Measurements from ENCODE around the gene TF. TPM values are rescaled to one million over a fixed set of nuclear protein-coding genes. Genes with fewer than 3 reads are reported as not detected.

TF gene
- total and polyA plus RNA-seq, 2 of the 8 experiments (the other 6 are each of a cell fraction or from before 2014, with no cell fraction given): 0.02 to 0.26 TPM

GRCh38 chr3:133825969-133826727, 80.0 kb downstream of the TF start:
- POLR2A ChIA-PET (ENCODE audit: partially characterized antibody): no interaction called here
- no peak for TF ChIP-seq SP2 (IDR thresholded peaks at IDR 0.05; ENCODE audit: low read length)
- TF ChIP-seq BCL11A (IDR thresholded peaks at IDR 0.05; ENCODE audit: low read depth in 2 of 2, low read length in 2 of 2): no peak
- TF ChIP-seq TBP (IDR thresholded peaks at IDR 0.05; ENCODE audit: low read depth, low read length): no peak
- no peak for TF ChIP-seq CHD2 (IDR thresholded peaks at IDR 0.05; ENCODE audit: low read length)
- no peak for TF ChIP-seq RFX5 (IDR thresholded peaks at IDR 0.05; ENCODE audit: borderline replicate concordance, low read depth, low read length)
- no peak for TF ChIP-seq BRCA1 (IDR thresholded peaks at IDR 0.05; ENCODE audit: low read depth, low read length)
- TF ChIP-seq MAFK (IDR thresholded peaks at IDR 0.05; ENCODE audit: low read depth, low read length): no peak
- TF ChIP-seq KDM1A (IDR thresholded peaks at IDR 0.05; ENCODE audit: borderline replicate concordance, low read length): no peak
- TF ChIP-seq TCF12 (IDR thresholded peaks at IDR 0.05; ENCODE audit: low read depth, low read length): no peak
- TF ChIP-seq RBBP5 (IDR thresholded peaks at IDR 0.05; ENCODE audit: borderline replicate concordance, low read depth, low read length): no peak
- no peak for TF ChIP-seq FOSL1 (IDR thresholded peaks at IDR 0.05; ENCODE audit: insufficient read depth, low read depth, low read length)
- TF ChIP-seq CHD1 (IDR thresholded peaks at IDR 0.05; ENCODE audit: low read depth, low read length): no peak
- TF ChIP-seq YY1 (IDR thresholded peaks at IDR 0.05; ENCODE audit: low read depth, low read length): no peak
- no peak for TF ChIP-seq NANOG (IDR thresholded peaks at IDR 0.05; ENCODE audit: insufficient read depth, low read depth, low read length, poor library complexity, severe bottlenecking)

More at GRCh38 chr3:133825969-133826727, 80.0 kb downstream of the TF start:
- CTCF ChIA-PET (ENCODE audit: partially characterized antibody): interaction anchor here (0.9 kb wide), 1 partner anchor 14 kb away, joined by 3 read pairs; no protein-coding TSS in a partner anchor
- no peak overlapping the region for H4K91ac ChIP-seq (replicated peaks; ENCODE audit: insufficient read length, low read length)
- DNase-seq (ENCODE audit: low read depth in 1 of 2, low spot score in 2 of 2): peak in 1 of 2 experiments; percentile 39
- H3K23ac ChIP-seq (ENCODE audit: insufficient read length): no peak overlapping the region
- no peak overlapping the region for H4K8ac ChIP-seq (ENCODE audit: extremely low read depth, insufficient read depth, low read length)
- H3K27me3 ChIP-seq (replicated peaks in 1 of 4; ENCODE audit: control insufficient read depth in 3 of 4, extremely low read depth in 1 of 4, insufficient read depth in 3 of 4, low read length in 3 of 4): no peaks in the 10 kb centered on the region
- H2AK5ac ChIP-seq (ENCODE audit: low read depth, low read length): peak overlapping the region; percentile 47; the same call in 1 of the 2 replicates
- no peak overlapping the region for H4K5ac ChIP-seq (ENCODE audit: insufficient read length, low read depth, low read length)
- H2BK120ac ChIP-seq (replicated peaks; ENCODE audit: low read depth, low read length): no peak overlapping the region
- peaks cover 0 to 3% of the 10 kb centered on the region in 2 experiments for H4K20me1 ChIP-seq (replicated peaks in 1 of 2; ENCODE audit: control insufficient read depth in 1 of 2, insufficient read depth in 2 of 2, low read length in 2 of 2)
- no peak overlapping the region for H3K14ac ChIP-seq (ENCODE audit: insufficient read length)
- no peak overlapping the region for H3K9ac ChIP-seq (replicated peaks in 1 of 4; ENCODE audit: extremely low read depth in 1 of 4, low read depth in 3 of 4, low read length in 3 of 4)
- H3K56ac ChIP-seq (replicated peaks; ENCODE audit: insufficient read length, low read depth, low read length): no peak overlapping the region
- no peak overlapping the region for H3K4me2 ChIP-seq (ENCODE audit: insufficient read depth in 1 of 2, low read depth in 2 of 2, low read length in 2 of 2)
- H3K4me1 ChIP-seq (replicated peaks in 1 of 4; ENCODE audit: control insufficient read depth in 3 of 4, insufficient read depth in 4 of 4, low read length in 3 of 4): peaks cover 4 to 12% (median 7%) of the 10 kb centered on the region in 4 experiments; a peak in 5 of 7 replicates
- H3K4me3 ChIP-seq (ENCODE audit: extremely low read depth in 1 of 4, insufficient read depth in 2 of 4, low read depth in 3 of 4, low read length in 4 of 4): no peak overlapping the region
- H3K79me2 ChIP-seq (ENCODE audit: control insufficient read depth in 1 of 2, insufficient read depth in 2 of 2, low read length in 2 of 2): no peaks in the 10 kb centered on the region
- H3K4ac ChIP-seq (replicated peaks; ENCODE audit: insufficient read length, low read depth, low read length): no peak overlapping the region
- H3K36me3 ChIP-seq (ENCODE audit: control insufficient read depth in 2 of 4, insufficient read depth in 4 of 4, low read length in 3 of 4): peaks cover under 1 to 17% (median 6%) of the 10 kb centered on the region in 4 experiments; a peak in 7 of 8 replicates
- H2AFZ ChIP-seq (ENCODE audit: low read length): no peak overlapping the region
- H3K9me3 ChIP-seq (ENCODE audit: insufficient read depth in 2 of 2, low read depth in 1 of 2, low read length in 1 of 2): no peaks in the 10 kb centered on the region
- no peak overlapping the region for H3K18ac ChIP-seq (ENCODE audit: extremely low read depth, low read length)
- H2BK20ac ChIP-seq (ENCODE audit: low read length): no peak overlapping the region
- no peaks in the 10 kb centered on the region; the same call in 1 of the 2 replicates for H3K79me1 ChIP-seq (ENCODE audit: low read depth, low read length)
- no peak overlapping the region for H2BK15ac ChIP-seq (ENCODE audit: low read length)
- H2BK12ac ChIP-seq (ENCODE audit: low read depth, low read length): no peak overlapping the region
- no peak for FAIRE-seq
- H2BK5ac ChIP-seq (ENCODE audit: low read depth, low read length): no peak overlapping the region
- H3K23me2 ChIP-seq (ENCODE audit: low read depth, low read length): no peaks in the 10 kb centered on the region; the same call in 1 of the 2 replicates
- no peak overlapping the region for H3K27ac ChIP-seq (ENCODE audit: low read depth, low read length)
- WGBS, 2 experiments (ENCODE audit: extremely low coverage in 1 of 2, insufficient coverage in 1 of 2, insufficient read length in 1 of 2, insufficient replicate concordance in 2 of 2, low coverage in 1 of 2, low lambda C conversion rate in 2 of 2, missing lambda C conversion rate in 1 of 2): 89% methylated on average over 8 of the region's 12 CpGs; no CpG with 5 or more reads in 1 of the 2 experiments
